H9 (cell line): Measurements from ENCODE around the gene ARHGAP45. TPM values are rescaled to one million over a fixed set of nuclear protein-coding genes. Genes with fewer than 3 reads are reported as not detected.

ENCODE experiments used
- DNase-seq: peaks from one replicate; pipeline ENCODE4 v3.0.0-alpha.2; 2017
- H2AFZ ChIP-seq: one replicate; pipeline ENCODE4 v1.6.1; 2013; ENCODE audit warnings: mild to moderate bottlenecking, low read length, control low read depth, moderate library complexity
- H2AK5ac ChIP-seq: 2 replicates; pipeline ENCODE4 v1.6.1; 2013; ENCODE audit warnings: low read length, control low read depth, mixed read lengths; ENCODE audit not compliant: insufficient read length
- H2BK120ac ChIP-seq: one replicate; pipeline ENCODE4 v1.6.1; 2013; ENCODE audit warnings: low read depth, mild to moderate bottlenecking, low read length, control low read depth, inconsistent platforms; ENCODE audit not compliant: poor library complexity, severe bottlenecking
- H2BK12ac ChIP-seq: 2 replicates; pipeline ENCODE4 v1.6.1; 2013; ENCODE audit warnings: low read length, control low read depth, mixed read lengths, low read depth; ENCODE audit not compliant: insufficient read length
- H2BK15ac ChIP-seq: 2 replicates; pipeline ENCODE4 v1.6.1; 2013; ENCODE audit warnings: low read depth, low read length, control low read depth
- H2BK20ac ChIP-seq: one replicate; pipeline ENCODE4 v1.6.1; 2013; ENCODE audit warnings: low read depth, mild to moderate bottlenecking, low read length, control low read depth, inconsistent platforms; ENCODE audit not compliant: poor library complexity, severe bottlenecking
- H2BK5ac ChIP-seq: 2 replicates; pipeline ENCODE4 v1.6.1; 2013; ENCODE audit warnings: low read length, control low read depth, mixed read lengths; ENCODE audit not compliant: insufficient read length
- H3K14ac ChIP-seq: 2 replicates; pipeline ENCODE4 v1.6.1; 2013; ENCODE audit warnings: low read length, control low read depth; ENCODE audit not compliant: insufficient read depth
- H3K18ac ChIP-seq: 2 replicates; pipeline ENCODE4 v1.6.1; 2013; ENCODE audit warnings: low read depth, mild to moderate bottlenecking, mixed read lengths, low read length, control low read depth; ENCODE audit not compliant: insufficient read length
- H3K23ac ChIP-seq: 2 replicates; pipeline ENCODE4 v1.6.1; 2013; ENCODE audit warnings: low read length, control low read depth, mixed read lengths, low read depth; ENCODE audit not compliant: insufficient read length
- H3K23me2 ChIP-seq: 2 replicates; pipeline ENCODE4 v1.6.1; 2013; ENCODE audit warnings: low read depth, mild to moderate bottlenecking, mixed read lengths, low read length, control low read depth; ENCODE audit not compliant: insufficient read length, poor library complexity, severe bottlenecking
- H3K27ac ChIP-seq: 2 replicates; pipeline ENCODE4 v1.5.1; 2013; ENCODE audit warnings: low read length, control low read depth, mixed read lengths, low read depth; ENCODE audit not compliant: insufficient read length
- H3K27me3 ChIP-seq: 2 replicates; pipeline ENCODE4 v1.6.1; 2013; ENCODE audit warnings: low read length, control low read depth, inconsistent platforms; ENCODE audit not compliant: insufficient read depth
- H3K4ac ChIP-seq: 2 replicates; pipeline ENCODE4 v1.6.1; 2013; ENCODE audit warnings: low read depth, mild to moderate bottlenecking, control low read depth, inconsistent platforms, low read length, moderate library complexity
- H3K4me1 ChIP-seq: 2 replicates; pipeline ENCODE4 v1.6.1; 2013; ENCODE audit warnings: low read length, control low read depth, inconsistent platforms; ENCODE audit not compliant: insufficient read depth
- H3K4me2 ChIP-seq: 2 replicates; pipeline ENCODE4 v1.6.1; 2013; ENCODE audit warnings: low read length, control low read depth, mixed read lengths; ENCODE audit not compliant: insufficient read length, insufficient read depth
- H3K56ac ChIP-seq: 2 replicates; pipeline ENCODE4 v1.6.1; 2013; ENCODE audit warnings: low read depth, mild to moderate bottlenecking, mixed read lengths, low read length, control low read depth; ENCODE audit not compliant: insufficient read length
- H3K79me1 ChIP-seq: 2 replicates; pipeline ENCODE4 v1.6.1; 2013; ENCODE audit warnings: low read depth, mild to moderate bottlenecking, moderate library complexity, low read length, control low read depth, inconsistent platforms; ENCODE audit not compliant: insufficient read depth, poor library complexity, severe bottlenecking
- H3K79me2 ChIP-seq: 2 replicates; pipeline ENCODE4 v1.6.1; 2013; ENCODE audit warnings: low read length, control low read depth, inconsistent platforms; ENCODE audit not compliant: insufficient read depth
- H3K9ac ChIP-seq: 2 replicates; pipeline ENCODE4 v1.6.1; 2013; ENCODE audit warnings: low read length, control low read depth, mixed read lengths; ENCODE audit not compliant: insufficient read length; ENCODE audit errors: extremely low read depth
- H3K9me3 ChIP-seq: one replicate; pipeline ENCODE4 v1.6.1; 2013; ENCODE audit warnings: low read depth, low read length, inconsistent platforms; ENCODE audit not compliant: control insufficient read depth
- H3T11ph ChIP-seq: one replicate; pipeline ENCODE4 v1.6.1; 2013; ENCODE audit warnings: mild to moderate bottlenecking, low read length, control low read depth, inconsistent platforms
- H4K20me1 ChIP-seq: one replicate; pipeline ENCODE4 v1.6.1; 2013; ENCODE audit not compliant: control insufficient read depth, insufficient read length, insufficient read depth
- H4K5ac ChIP-seq: 2 replicates; pipeline ENCODE4 v1.6.1; 2013; ENCODE audit warnings: low read depth, mild to moderate bottlenecking, mixed read lengths, low read length, control low read depth; ENCODE audit not compliant: insufficient read length
- H4K8ac ChIP-seq: replicated peaks from 2 replicates; pipeline ENCODE4 v1.6.1; 2013; ENCODE audit warnings: low read length, control low read depth, mixed read lengths, low read depth; ENCODE audit not compliant: insufficient read length
- H4K91ac ChIP-seq: 2 replicates; pipeline ENCODE4 v1.6.1; 2013; ENCODE audit warnings: low read depth, mild to moderate bottlenecking, moderate library complexity, mixed read lengths, low read length, control low read depth; ENCODE audit not compliant: insufficient read length
- H3K27ac Mint-ChIP-seq, 3 experiments: 2 replicates in 2 of 3; 3 replicates in 1 of 3; pipeline ENCODE4 v1.8.0; 2020 to 2021; ENCODE audit warnings: mixed read lengths in 3 of 3, mild to moderate bottlenecking in 1 of 3, moderate library complexity in 1 of 3
- H3K27me3 Mint-ChIP-seq: 2 replicates; pipeline ENCODE4 v1.8.0; 2021; ENCODE audit warnings: low read depth, mild to moderate bottlenecking, moderate library complexity, mixed read lengths
- H3K36me3 Mint-ChIP-seq, 3 experiments: 2 replicates in 2 of 3; 3 replicates in 1 of 3; pipeline ENCODE4 v1.8.0; 2020 to 2021; ENCODE audit warnings: low read depth in 3 of 3, mixed read lengths in 3 of 3; ENCODE audit not compliant: insufficient read depth in 1 of 3
- H3K4me1 Mint-ChIP-seq, 2 experiments: 2 replicates each; pipeline ENCODE4 v1.8.0; 2020; ENCODE audit warnings: mixed read lengths in 2 of 2
- H3K4me3 Mint-ChIP-seq, 2 experiments: 2 replicates in 1 of 2; 3 replicates in 1 of 2; pipeline ENCODE4 v1.8.0; 2020 to 2021; ENCODE audit warnings: mild to moderate bottlenecking in 2 of 2, mixed read lengths in 2 of 2, moderate library complexity in 1 of 2
- H3K9me3 Mint-ChIP-seq, 2 experiments: 2 replicates in 1 of 2; 3 replicates in 1 of 2; pipeline ENCODE4 v1.8.0; 2020; ENCODE audit warnings: mild to moderate bottlenecking in 2 of 2, mixed read lengths in 2 of 2, moderate library complexity in 1 of 2
- WGBS: extraction: QIAGEN DNeasy Blood & Tissue Kit; methylation state at CpG from one replicate; pipeline ENCODE4 v1.1.7; 2013; ENCODE audit warnings: missing lambda C conversion rate, low lambda C conversion rate, mixed read lengths; ENCODE audit not compliant: insufficient read length; ENCODE audit errors: extremely low coverage; 5-methylcytosine and 5-hydroxymethylcytosine counted together
- total RNA-seq: library from RNA; stranded (reverse); gene quantifications from 2 replicates; pipeline ENCODE4 v1.2.1, GENCODE V29; 2021
- TF ChIP-seq, protein P1 (sequence below): fragments of 200-600 bp; sonication (generic); conservative IDR thresholded peaks from 3 replicates; pipeline ENCODE4 v1.8.0; 2021; ENCODE audit warnings: antibody characterized with exemption, mild to moderate bottlenecking

ARHGAP45 gene
- total RNA-seq, 1 experiment from 2014 or later = 39.8 TPM

DNA sequence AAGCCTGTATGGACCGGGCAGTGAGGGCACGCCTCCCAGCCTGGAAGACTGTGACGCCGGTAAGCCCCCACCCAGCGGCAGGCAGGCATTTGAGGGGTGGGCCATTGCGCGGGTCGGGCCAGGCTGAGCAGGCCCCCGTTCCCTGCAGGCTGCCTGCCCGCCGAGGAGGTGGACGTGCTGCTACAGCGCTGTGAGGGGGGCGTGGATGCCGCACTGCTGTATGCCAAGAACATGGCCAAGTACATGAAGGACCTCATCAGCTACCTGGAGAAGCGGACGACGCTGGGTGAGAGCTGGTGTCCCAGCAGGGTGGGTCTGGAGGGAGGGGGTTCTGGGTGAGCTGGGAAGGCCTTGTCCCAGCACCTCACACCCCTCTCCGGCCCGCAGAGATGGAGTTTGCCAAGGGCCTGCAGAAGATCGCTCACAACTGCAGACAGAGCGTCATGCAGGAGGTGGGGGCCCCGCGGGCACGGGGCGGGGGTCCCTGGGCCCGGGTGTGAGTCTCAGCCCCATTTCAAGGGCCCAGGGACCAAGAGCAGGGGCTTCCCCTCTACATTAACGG lies 7.1 kb downstream of the ARHGAP45 start:
- Histone ChIP-seq H3K18ac (no peak overlapping the region), H4K20me1 (no peaks in the 10 kb centered on the region), H3T11ph (no peak overlapping the region), H3K23me2 (peaks cover 5% of the 10 kb centered on the region), H3K4me1 (no peaks in the 10 kb centered on the region), H3K14ac (no peak overlapping the region), H3K56ac (no peak overlapping the region), H3K79me1 (no peaks in the 10 kb centered on the region), H4K5ac (no peak overlapping the region), H3K79me2 (no peaks in the 10 kb centered on the region), H2BK5ac (no peak overlapping the region), H2BK120ac (no peak overlapping the region), H2AFZ (no peak overlapping the region), H3K9me3 (no peaks in the 10 kb centered on the region), H4K91ac (no peak overlapping the region), H3K23ac (no peak overlapping the region), H3K9ac (no peak overlapping the region), H3K27ac (no peak overlapping the region), H2AK5ac (no peak overlapping the region), H3K27me3 (no peaks in the 10 kb centered on the region; the same call in 1 of the 2 replicates), H3K4ac (no peak overlapping the region), H2BK20ac (no peak overlapping the region), H3K4me2 (no peak overlapping the region), H4K8ac (no peak overlapping the region), H2BK12ac (no peak overlapping the region), H2BK15ac (no peak overlapping the region)
- Mint-ChIP-seq H3K27me3 (peaks cover 28% of the 10 kb centered on the region), H3K27ac (no peak overlapping the region; a peak in 1 of 7 replicates), H3K36me3 (peaks cover 9 to 33% (median 28%) of the 10 kb centered on the region in 3 experiments), H3K9me3 (no peaks in the 10 kb centered on the region), H3K4me3 (no peak overlapping the region), H3K4me1 (peaks cover 4 to 6% of the 10 kb centered on the region in 2 experiments; a peak in 3 of 4 replicates)
- no CpG with 5 or more reads among the region's 28 CpGs for WGBS
- TF ChIP-seq, protein P1, sequence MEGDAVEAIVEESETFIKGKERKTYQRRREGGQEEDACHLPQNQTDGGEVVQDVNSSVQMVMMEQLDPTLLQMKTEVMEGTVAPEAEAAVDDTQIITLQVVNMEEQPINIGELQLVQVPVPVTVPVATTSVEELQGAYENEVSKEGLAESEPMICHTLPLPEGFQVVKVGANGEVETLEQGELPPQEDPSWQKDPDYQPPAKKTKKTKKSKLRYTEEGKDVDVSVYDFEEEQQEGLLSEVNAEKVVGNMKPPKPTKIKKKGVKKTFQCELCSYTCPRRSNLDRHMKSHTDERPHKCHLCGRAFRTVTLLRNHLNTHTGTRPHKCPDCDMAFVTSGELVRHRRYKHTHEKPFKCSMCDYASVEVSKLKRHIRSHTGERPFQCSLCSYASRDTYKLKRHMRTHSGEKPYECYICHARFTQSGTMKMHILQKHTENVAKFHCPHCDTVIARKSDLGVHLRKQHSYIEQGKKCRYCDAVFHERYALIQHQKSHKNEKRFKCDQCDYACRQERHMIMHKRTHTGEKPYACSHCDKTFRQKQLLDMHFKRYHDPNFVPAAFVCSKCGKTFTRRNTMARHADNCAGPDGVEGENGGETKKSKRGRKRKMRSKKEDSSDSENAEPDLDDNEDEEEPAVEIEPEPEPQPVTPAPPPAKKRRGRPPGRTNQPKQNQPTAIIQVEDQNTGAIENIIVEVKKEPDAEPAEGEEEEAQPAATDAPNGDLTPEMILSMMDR = no peak
- DNase-seq = no peak
